MM.1S (cell line): Measurements from ENCODE around the gene DDX1.

ENCODE experiments used
- DNase-seq: peaks from one replicate; pipeline ENCODE4 v3.0.0-alpha.2; 2015
- H2AFZ ChIP-seq: fragments of 300-600 bp; sonication (generic); 2 replicates; pipeline ENCODE4 v1.6.0; 2016; ENCODE audit warnings: antibody characterized with exemption, low read length
- H3F3A ChIP-seq: fragments of 300-600 bp; sonication (generic); 2 replicates; pipeline ENCODE4 v1.6.1; 2016; ENCODE audit warnings: mild to moderate bottlenecking, antibody characterized with exemption, low read length, moderate library complexity, mixed read lengths; ENCODE audit not compliant: insufficient read depth
- H3K27ac ChIP-seq: fragments of 300-600 bp; sonication (generic); 2 replicates; pipeline ENCODE4 v1.5.1; 2016; ENCODE audit warnings: mild to moderate bottlenecking, low read length
- H3K27me3 ChIP-seq: fragments of 300-600 bp; sonication (generic); replicated peaks from 2 replicates; pipeline ENCODE4 v1.6.0; 2016; ENCODE audit warnings: low read length; ENCODE audit not compliant: insufficient read depth
- H3K36me3 ChIP-seq: fragments of 300-600 bp; sonication (generic); replicated peaks from 2 replicates; pipeline ENCODE4 v1.6.1; 2016; ENCODE audit warnings: mild to moderate bottlenecking, low read length, mixed read lengths; ENCODE audit not compliant: insufficient read depth
- H3K4me1 ChIP-seq: fragments of 300-600 bp; sonication (generic); 2 replicates; pipeline ENCODE4 v1.6.1; 2016; ENCODE audit warnings: low read length, mixed read lengths
- H3K4me2 ChIP-seq: fragments of 300-600 bp; sonication (generic); 2 replicates; pipeline ENCODE4 v1.6.0; 2016; ENCODE audit warnings: low read depth, low read length
- H3K4me3 ChIP-seq: fragments of 300-600 bp; sonication (generic); 2 replicates; pipeline ENCODE4 v1.5.1; 2016; ENCODE audit warnings: low read length, mixed read lengths
- H3K79me2 ChIP-seq: fragments of 300-600 bp; sonication (generic); 2 replicates; pipeline ENCODE4 v1.6.1; 2016; ENCODE audit warnings: mixed run types, low read length, mixed read lengths
- H3K9ac ChIP-seq: fragments of 300-600 bp; sonication (generic); 2 replicates; pipeline ENCODE4 v1.6.1; 2016; ENCODE audit warnings: low read length, mixed read lengths
- H3K9me2 ChIP-seq: fragments of 300-600 bp; sonication (generic); replicated peaks from 2 replicates; pipeline ENCODE4 v1.6.1; 2016; ENCODE audit warnings: mild to moderate bottlenecking, low read length, mixed read lengths; ENCODE audit not compliant: insufficient read depth
- H3K9me3 ChIP-seq: fragments of 300-600 bp; sonication (generic); replicated peaks from 2 replicates; pipeline ENCODE4 v1.6.1; 2016; ENCODE audit warnings: mild to moderate bottlenecking, low read length, mixed read lengths; ENCODE audit not compliant: insufficient read depth
- H4K20me1 ChIP-seq: fragments of 300-600 bp; sonication (generic); 2 replicates; pipeline ENCODE4 v1.6.1; 2016; ENCODE audit warnings: mild to moderate bottlenecking, low read length, moderate library complexity, mixed read lengths; ENCODE audit not compliant: insufficient read depth
- EZH2 ChIP-seq: fragments of 300-600 bp; sonication (generic); optimal IDR thresholded peaks from 2 replicates; pipeline ENCODE3; 2017; ENCODE audit warnings: low read depth, mild to moderate bottlenecking, antibody characterized with exemption, low read length, mixed read lengths
- EZH2phosphoT487 ChIP-seq: fragments of 300-600 bp; sonication (generic); IDR thresholded peaks from 2 replicates; pipeline ENCODE4 v1.6.1; 2018; ENCODE audit warnings: antibody characterized with exemption, low read length
- TF ChIP-seq, protein P1 (sequence below): fragments of 300-600 bp; sonication (generic); IDR thresholded peaks from 2 replicates; pipeline ENCODE4 v1.5.1; 2016; ENCODE audit warnings: antibody characterized with exemption, low read length, mixed read lengths

The DDX1 gene

DNA sequence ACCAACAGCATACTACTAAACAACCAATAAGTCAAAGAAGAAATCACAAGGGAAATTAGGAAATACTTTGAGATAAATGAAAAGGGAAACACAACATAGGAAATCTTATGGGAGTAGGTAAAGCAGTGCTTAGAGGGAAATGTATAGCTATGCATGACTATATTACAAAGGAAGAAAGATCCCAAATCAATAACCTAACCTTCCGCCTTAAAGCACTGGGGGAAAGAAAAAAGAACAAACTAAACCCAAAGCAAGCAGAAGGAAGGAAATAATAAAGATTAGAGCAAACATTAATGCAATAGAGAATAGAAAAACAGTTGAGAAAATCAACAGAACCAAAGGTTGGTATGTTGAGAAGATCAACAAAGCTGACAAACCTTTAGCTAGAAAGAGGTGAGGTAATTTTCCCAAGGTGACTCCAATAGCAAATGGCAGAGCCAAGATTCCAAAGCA is 49.9 kb downstream of the DDX1 start:
- Histone ChIP-seq H3K9me2 (no peaks in the 10 kb centered on the region), H3K79me2 (no peaks in the 10 kb centered on the region), H3K9me3 (no peaks in the 10 kb centered on the region), H4K20me1 (no peaks in the 10 kb centered on the region), H3K9ac (no peak overlapping the region), H3K4me3 (no peak overlapping the region), H3K4me2 (no peak overlapping the region), H3K4me1 (no peaks in the 10 kb centered on the region), H2AFZ (no peak overlapping the region), H3F3A (peaks cover 5% of the 10 kb centered on the region; the same call in 1 of the 2 replicates), H3K27me3 (no peaks in the 10 kb centered on the region), H3K36me3 (no peaks in the 10 kb centered on the region), H3K27ac (no peak overlapping the region)
- DNase-seq: no peak
- TF ChIP-seq EZH2 (no peak), EZH2phosphoT487 (no peak)
- TF ChIP-seq, protein P1, sequence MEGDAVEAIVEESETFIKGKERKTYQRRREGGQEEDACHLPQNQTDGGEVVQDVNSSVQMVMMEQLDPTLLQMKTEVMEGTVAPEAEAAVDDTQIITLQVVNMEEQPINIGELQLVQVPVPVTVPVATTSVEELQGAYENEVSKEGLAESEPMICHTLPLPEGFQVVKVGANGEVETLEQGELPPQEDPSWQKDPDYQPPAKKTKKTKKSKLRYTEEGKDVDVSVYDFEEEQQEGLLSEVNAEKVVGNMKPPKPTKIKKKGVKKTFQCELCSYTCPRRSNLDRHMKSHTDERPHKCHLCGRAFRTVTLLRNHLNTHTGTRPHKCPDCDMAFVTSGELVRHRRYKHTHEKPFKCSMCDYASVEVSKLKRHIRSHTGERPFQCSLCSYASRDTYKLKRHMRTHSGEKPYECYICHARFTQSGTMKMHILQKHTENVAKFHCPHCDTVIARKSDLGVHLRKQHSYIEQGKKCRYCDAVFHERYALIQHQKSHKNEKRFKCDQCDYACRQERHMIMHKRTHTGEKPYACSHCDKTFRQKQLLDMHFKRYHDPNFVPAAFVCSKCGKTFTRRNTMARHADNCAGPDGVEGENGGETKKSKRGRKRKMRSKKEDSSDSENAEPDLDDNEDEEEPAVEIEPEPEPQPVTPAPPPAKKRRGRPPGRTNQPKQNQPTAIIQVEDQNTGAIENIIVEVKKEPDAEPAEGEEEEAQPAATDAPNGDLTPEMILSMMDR: no peak

DNA sequence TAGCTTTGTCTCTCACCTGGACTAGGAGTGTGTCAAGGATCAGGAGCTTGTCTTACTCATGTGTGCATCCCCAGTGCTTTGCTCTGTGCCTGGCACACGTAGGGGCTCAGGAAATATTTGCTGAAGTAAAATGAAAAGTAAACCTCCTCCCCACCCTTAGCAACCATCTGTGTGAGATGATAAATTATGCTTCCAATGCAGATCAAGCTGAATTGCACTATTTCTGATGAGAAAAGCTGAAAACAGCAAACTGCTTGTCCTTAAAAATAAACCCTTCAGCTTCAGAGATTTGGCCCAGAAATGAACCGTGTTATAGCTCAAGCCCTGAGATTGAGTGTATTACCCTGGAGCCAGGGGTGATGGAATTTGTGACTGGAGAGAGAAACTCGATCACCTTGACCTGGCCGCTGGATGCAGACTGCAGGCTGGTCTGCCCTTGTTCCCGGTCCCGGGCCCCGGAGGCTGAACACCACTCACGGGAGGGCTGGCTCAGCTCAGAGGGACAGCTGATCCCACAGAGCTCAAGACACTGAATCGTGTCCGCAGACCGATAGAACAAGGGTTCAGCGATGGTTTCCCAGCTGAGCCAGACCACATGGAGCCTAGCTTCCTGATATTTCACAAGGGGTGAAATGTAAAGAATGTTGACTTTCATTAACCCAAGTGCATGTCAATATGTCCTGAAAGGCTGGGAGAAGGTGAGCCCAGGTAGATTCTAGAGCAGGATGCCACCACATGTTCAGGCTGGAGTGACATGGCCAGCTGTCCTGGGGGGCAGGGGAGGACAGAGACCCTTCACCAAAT is 50.5 kb downstream of the DDX1 start:
- no peak overlapping the region for H3K27ac ChIP-seq
- no peak overlapping the region for H3K4me2 ChIP-seq
- no peak for DNase-seq
- no peak overlapping the region for H2AFZ ChIP-seq
- H3K36me3 ChIP-seq: no peaks in the 10 kb centered on the region
- H3K4me3 ChIP-seq: no peak overlapping the region
- H3K9ac ChIP-seq: no peak overlapping the region
- H3K79me2 ChIP-seq: no peaks in the 10 kb centered on the region
- H3K9me2 ChIP-seq: no peaks in the 10 kb centered on the region
- no peaks in the 10 kb centered on the region for H3K27me3 ChIP-seq
- no peaks in the 10 kb centered on the region for H4K20me1 ChIP-seq
- no peaks in the 10 kb centered on the region for H3K4me1 ChIP-seq
- TF ChIP-seq EZH2phosphoT487 (no peak), EZH2 (no peak)
- TF ChIP-seq, protein P1: no peak
- no peaks in the 10 kb centered on the region for H3K9me3 ChIP-seq
- no peaks in the 10 kb centered on the region for H3F3A ChIP-seq

DNA sequence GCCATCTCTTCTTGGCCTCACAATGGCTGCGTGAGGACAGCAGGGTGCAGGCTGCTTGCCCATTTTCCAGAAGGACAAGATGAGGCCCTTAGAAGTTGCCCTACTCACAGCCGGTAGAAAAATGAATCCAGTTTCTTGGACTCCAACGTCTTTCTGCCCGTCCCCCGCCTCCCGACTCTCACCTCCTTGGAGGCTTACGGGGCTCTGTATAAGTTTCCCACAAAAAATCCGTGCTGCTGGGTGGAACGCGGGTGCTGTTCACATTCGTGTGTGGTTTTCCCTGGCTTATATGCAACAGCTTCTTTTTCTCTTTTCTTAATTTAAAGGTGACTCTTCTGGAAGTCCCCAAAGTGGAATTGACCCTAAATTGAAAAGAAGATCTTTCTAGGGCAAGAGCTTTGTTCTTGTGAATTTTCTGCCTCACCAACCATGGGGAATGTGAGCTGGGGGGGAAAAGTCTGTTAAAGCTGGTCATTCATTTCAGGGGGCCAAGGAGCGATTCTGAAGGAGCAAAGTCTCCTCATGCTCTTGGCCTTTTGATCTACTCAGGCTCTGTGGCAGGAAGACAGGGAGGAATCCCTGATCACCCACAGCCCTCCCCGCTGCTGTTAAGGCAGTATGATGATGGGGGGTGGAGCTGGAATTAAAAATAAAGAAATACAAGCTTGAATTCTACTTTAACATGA is 51.3 kb downstream of the DDX1 start:
- no peaks in the 10 kb centered on the region for H3F3A ChIP-seq

More for the DNA sequence above, 51.3 kb downstream of the DDX1 start:
- H3K4me2 ChIP-seq: no peak overlapping the region
- no peaks in the 10 kb centered on the region for H3K27me3 ChIP-seq
- no peak overlapping the region for H3K4me3 ChIP-seq
- H3K79me2 ChIP-seq: no peaks in the 10 kb centered on the region
- H4K20me1 ChIP-seq: no peaks in the 10 kb centered on the region
- H3K27ac ChIP-seq: no peak overlapping the region
- TF ChIP-seq, protein P1: no peak
- no peak for TF ChIP-seq EZH2
- TF ChIP-seq EZH2phosphoT487: no peak
- H2AFZ ChIP-seq: no peak overlapping the region
- no peak overlapping the region for H3K9ac ChIP-seq
- no peaks in the 10 kb centered on the region for H3K4me1 ChIP-seq
- no peaks in the 10 kb centered on the region for H3K36me3 ChIP-seq
- DNase-seq: no peak
- H3K9me2 ChIP-seq: no peaks in the 10 kb centered on the region
- no peaks in the 10 kb centered on the region for H3K9me3 ChIP-seq
